HG03135 (cell line): ENCODE measurements around the gene SLC6A7.

Source experiments
- ATAC-seq: cut with Tn5 transposase; IDR thresholded peaks from one replicate; pipeline ENCODE4 v1.9.1; 2021; ENCODE audit warnings: mild to moderate bottlenecking, moderate library complexity; ENCODE audit not compliant: unreplicated experiment

The SLC6A7 gene

GRCh38 chr5:150189728-150190502 is at the start of gene SLC6A7:
Gene SLC6A7, plus strand, starts transcription at chr5:150190062. Its CDS starts 266 bp downstream, at chr5:150190328.
- ATAC-seq, result no peak

DNA sequence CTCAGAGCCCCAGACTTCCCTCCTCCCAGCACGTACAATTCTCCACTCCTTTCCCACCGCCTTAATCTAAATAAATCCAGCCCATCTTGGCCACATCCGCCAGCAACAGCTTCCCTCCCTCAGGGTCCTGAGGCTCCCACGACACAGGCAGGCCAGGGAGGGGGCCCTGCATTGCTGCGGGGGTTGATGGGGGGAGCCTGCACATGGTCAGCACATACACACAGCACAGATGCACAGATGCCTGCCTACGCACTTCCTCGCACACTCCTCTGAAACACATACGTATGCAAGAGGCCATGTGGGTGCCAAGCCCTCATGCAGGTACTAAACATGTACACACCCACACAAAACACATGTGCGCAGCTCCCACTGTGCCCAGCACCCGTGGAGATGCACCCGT is 49.0 kb upstream of the SLC6A7 start:
- ATAC-seq, result no peak

- no peak for ATAC-seq
Observed at GRCh38 chr5:150141544-150142184, 48.2 kb upstream of the SLC6A7 start.

DNA sequence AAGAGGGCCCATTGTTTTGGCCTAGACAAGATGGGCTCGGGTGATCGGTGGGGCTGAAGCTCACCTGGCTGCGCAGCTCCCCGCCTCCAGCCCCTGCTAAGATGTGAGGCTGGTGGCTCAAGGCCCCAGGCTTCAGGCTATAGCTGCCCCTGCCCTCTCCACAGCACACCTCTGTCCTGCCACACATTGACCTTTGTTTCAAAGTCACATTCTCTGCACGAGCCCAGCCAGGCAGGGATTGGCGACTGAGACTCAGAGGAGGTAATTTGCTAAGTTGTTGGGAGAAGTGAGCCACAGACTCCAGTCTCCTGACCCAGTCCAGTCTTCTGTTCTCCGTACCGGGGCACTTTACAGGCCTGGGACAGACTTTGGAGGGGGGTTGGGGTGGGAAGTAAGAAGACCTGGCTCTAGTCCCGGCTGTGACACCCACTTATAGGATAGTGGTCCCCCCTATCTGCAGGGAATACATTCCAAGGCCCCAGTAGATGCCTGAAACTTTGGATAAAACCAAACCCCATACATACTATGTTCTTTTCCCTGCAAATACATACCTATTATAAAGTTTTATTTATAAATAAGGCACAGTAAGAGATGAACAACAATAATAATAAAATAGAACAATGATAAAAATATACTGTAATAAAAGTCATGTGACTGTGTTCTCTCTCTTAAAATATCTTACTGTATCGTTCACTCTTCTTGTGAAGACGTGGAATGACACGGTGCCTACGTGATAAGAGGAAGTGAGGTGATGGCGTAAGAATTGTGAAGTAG is 47.5 kb upstream of the SLC6A7 start:
- ATAC-seq, result no peak

- no peak for ATAC-seq
Observed at GRCh38 chr5:150142959-150143349, 46.9 kb upstream of the SLC6A7 start.

DNA sequence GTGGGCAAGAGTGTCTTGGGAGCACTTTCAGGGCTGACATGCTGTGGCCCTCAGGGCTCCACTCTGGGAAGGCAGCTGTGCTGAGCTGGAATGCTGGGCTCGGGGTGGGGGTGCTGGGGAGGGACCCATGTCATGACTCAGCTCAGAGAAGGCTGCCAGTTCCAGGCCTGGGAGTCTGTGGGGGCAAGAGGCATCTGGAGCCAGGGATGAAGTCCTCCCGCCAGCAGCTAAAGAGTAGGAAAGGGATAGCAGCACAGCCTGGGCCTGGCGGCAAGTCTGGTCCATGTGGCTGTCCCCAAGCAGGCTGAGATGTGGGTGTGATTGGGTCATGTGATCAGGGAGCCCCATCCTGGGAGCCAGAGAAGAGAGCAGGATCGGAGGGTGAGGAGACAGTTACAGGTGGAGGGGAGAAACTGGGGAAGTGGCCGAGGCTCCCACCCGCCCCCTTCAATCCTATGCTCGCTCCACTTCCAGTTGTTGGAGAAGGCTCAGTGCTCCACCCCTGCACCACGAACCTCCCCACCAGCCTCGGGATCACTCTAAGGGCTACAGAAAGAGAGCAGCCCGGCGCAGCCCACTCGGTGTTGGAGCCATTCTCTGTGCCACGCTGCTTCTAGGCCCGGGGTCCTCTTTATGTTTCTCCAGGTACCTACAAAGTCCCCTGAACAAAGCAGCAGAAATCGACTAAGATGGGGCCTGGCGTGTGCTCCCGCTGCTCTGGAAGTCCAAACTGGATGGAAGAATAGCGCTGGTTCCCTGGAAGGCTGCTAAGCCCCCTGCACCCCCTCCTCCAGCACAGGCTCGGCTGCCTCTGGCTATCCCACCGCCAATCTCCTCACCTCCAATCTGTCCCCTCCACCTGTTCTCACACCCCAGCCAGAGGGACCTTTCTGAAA is 46.3 kb upstream of the SLC6A7 start:
- ATAC-seq, result no peak

GRCh38 chr5:150144246-150144801 is 45.5 kb upstream of the SLC6A7 start:
- no peak for ATAC-seq

DNA sequence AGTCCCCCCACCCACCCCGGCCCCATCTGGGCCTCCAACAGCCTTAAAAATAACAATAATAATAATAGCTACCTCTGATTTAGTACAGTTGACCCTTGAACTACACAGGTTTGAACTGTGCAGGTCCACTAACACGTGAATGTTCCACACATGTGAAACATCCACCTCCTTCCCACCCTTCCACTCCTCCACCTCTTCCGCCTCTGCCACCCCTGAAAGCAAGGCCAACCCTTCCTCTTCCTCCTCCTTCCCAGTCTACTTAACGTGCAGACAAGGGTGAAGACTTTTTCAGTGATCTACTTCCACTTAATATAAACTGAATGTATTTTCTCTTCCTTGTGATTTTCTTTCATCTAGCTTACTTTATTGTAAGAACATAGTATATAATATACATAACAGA is 45.0 kb upstream of the SLC6A7 start:
- ATAC-seq, result no peak

- no peak for ATAC-seq
Observed at GRCh38 chr5:150146235-150146634, 43.6 kb upstream of the SLC6A7 start.

- no peak for ATAC-seq
Observed at GRCh38 chr5:150146862-150147601, 42.8 kb upstream of the SLC6A7 start.

GRCh38 chr5:150147670-150148069 is 42.2 kb upstream of the SLC6A7 start:
- no peak for ATAC-seq

- no peak for ATAC-seq
Observed at GRCh38 chr5:150148117-150148927, 41.5 kb upstream of the SLC6A7 start.

GRCh38 chr5:150149618-150150017 is 40.2 kb upstream of the SLC6A7 start:
- ATAC-seq, result no peak

DNA sequence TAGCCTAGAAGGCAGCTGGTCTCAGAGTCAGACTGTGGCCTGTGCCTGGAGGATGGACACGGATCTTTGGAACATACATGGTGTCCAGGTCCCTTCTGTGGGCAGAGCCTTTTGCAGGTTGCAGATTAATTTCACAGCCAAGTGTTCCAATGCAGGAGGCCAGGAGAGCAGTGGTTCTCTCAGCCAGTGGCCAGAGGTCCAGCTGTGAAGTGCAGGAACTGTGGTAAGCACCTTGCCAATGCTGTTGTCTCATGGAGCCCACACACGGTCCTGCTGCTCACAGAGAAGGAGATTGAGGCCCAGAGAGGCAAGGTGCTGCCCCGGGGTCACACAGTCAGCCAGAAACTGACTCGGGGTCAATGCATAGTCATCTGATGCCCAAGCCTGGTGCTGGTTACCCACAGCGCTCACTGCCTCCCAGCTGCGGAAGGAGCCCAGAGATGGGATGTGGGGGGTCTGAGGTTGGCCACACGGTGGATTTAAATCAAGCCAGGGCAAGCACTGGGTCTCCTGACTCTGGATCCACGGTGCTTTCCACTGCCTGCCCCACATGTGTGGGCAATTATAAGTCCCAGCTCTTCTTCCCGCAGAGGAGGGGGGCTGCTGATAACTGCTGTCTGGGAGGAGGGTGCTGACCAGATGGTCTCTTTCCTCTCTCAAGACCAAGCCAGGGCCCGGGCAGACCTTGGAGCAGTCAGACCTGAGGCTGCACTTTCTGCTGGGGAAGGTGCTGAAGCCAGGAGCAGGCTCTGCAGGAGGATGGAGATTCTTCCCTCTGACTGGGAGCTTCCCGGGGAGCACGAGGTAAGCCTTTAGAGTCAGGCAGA is 37.0 kb upstream of the SLC6A7 start:
- ATAC-seq, result no peak

DNA sequence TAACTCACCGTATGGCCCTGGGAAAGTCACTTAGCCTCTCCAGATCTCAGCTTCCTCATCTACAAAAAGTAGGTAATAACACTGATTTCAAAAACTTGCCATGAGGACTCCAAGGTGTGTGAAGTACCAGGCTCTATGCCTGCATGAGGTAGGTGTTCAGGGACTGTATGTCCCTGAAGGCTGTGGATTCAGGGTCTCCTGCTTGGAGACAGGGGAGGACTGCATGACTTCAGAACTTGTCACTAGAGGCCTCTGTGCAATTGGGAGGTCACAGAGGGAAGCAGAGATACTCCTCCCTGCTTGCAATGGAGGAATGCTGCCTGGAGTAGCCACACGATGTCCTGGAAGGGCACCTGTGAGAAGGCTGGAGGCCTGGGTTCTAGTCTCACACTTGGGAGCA is 36.4 kb upstream of the SLC6A7 start:
- no peak for ATAC-seq

- no peak for ATAC-seq
Observed at GRCh38 chr5:150153957-150154617, 35.8 kb upstream of the SLC6A7 start.

DNA sequence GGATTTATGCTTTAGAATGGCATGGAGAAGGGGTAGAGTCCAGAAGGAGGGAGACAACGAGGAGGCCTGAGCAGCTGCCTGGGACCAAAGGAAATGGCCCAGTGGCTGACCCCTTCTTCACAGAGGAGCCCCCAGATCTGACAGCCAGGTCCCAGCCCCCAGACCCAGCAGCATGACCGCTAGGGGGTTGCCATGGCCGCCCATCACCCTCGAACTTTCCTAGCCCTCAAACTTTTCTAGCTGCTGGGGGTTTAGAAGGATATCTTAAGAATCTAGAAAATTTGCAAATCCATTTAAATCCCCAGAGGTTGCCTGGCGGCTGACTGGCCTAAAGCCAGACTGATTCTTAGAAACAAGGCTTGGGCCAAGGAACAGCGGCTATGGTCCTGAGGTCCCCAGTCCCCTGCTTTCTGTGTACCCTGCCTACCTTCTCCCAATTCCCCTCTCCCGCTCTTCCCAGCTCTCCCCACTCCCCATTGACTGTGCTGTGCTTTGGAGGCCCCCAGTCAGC is 35.2 kb upstream of the SLC6A7 start:
- ATAC-seq, result no peak
